Esophagus mucosa (tissue), 1 donor: ENCODE measurements around the gene IP6K1. TPM values are rescaled to one million over a fixed set of nuclear protein-coding genes. Genes with fewer than 3 reads are reported as not detected.
"Not testable (repeated sequence)": the region's sequence is repeated elsewhere in the genome, so short reads cannot be mapped to it uniquely, and the experiment has no call there.

Source experiments
- ATAC-seq: fragments of 200-7000 bp; cut with Tn5 transposase; one replicate; pipeline ENCODE4 v1.9.1; 2020
- total RNA-seq: library from RNA; stranded (reverse); gene quantifications from one replicate; pipeline ENCODE4 v1.2.4, GENCODE V29; 2023
- donor health status: DM: yes; HTN: yes; CAD: no.

The IP6K1 gene
- total RNA-seq, 1 donor from 2014 or later: 19.9 TPM

GRCh38 chr3:49793486-49794085 lies 7.2 kb upstream of the IP6K1 start:
- no peak for ATAC-seq

GRCh38 chr3:49792371-49793150 lies 6.2 kb upstream of the IP6K1 start:
- no peak for ATAC-seq

DNA sequence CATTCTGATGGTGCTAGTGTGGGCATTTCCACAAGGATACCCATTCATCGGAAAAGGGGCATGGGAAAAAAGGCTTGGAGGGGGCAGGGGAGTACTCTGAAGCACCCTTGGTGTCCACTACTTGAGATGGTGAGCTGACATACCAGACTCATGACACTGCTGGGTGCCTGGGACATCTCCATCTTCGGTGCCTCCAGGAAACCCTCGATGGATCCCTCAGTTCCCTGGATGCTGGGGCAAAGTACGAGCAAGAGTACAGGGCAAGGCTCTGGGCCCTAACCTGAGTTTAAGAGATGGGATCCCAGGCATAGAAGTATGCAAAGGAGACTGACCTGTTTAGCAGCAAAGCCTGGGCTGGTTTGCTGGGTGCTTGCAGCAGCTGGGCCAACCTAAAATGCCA lies 5.2 kb upstream of the IP6K1 start:
- no peak for ATAC-seq

GRCh38 chr3:49790626-49791411 lies 4.5 kb upstream of the IP6K1 start:
- no peak for ATAC-seq

DNA sequence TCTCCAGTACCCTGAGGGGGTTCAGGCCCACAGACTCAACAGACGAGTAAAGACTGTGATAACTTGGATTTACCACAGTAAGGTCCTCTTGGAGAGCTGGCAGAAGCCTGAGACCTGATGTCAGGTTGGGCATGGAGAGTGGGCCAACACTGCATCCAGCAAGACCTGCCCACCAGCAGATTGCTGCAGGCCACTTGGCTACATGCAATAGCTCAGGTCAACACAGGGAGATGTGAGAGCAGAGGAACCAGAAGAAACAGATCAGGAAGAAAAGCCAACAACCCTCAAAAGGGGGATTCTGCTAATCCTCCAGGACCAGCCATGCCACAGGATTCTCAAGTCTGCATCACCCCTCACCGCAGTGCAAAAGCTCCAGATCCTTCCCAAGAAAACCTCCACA lies 1.7 kb upstream of the IP6K1 start:
- no peak for ATAC-seq

- ATAC-seq: no peak
Measured at GRCh38 chr3:49787536-49787935, 1.2 kb upstream of the IP6K1 start.

GRCh38 chr3:49787182-49787464 lies 781 bp upstream of the IP6K1 start:
- ATAC-seq: peak; percentile 74

- peak; percentile 53 for ATAC-seq
Measured at GRCh38 chr3:49785565-49786356, 581 bp downstream of the IP6K1 start.

DNA sequence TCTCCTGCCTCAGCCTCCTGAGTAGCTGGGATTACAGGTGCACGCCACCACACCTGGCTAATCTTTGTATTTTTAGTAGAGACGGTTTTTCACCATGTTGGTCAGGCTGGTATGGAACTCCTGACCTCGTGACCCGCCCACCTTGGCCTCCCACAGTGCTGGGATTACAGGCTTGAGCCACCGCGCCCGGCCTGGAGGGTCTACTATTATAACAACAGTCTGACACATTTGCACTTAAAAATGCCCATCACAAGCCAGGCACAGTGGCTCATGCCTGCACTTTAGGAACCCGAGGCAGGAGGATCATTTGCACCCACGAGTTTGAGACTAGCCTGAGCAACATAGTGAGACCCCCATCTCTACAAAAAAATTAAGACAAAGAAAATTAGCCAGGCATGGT lies 4.1 kb downstream of the IP6K1 start:
- ATAC-seq: not testable (repeated sequence)

- no peak for ATAC-seq
Measured at GRCh38 chr3:49781415-49782199, 4.7 kb downstream of the IP6K1 start.

DNA sequence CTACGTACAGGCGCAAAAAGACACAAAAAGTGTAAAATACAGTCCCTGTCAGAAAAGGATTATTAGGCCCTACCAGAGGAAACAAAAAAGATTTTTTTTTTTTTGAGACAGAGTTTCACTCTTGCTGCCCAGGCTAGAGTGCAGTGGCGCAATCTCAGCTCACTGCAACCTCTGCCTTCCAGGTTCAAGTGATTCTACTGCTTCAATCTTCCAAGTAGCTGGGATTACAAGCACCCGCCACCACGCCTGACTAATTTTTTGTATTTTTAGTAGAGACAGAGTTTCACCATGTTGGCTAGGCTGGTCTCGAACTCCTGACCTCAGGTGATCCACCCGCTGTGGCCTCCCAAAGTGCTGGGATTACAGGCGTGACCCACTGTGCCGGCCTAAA lies 5.4 kb downstream of the IP6K1 start:
- ATAC-seq: not testable (repeated sequence)

- no peak for ATAC-seq
Measured at GRCh38 chr3:49780080-49780974, 6.0 kb downstream of the IP6K1 start.

- no peak for ATAC-seq
Measured at GRCh38 chr3:49779358-49780079, 6.8 kb downstream of the IP6K1 start.

GRCh38 chr3:49776101-49776500 lies 10.2 kb downstream of the IP6K1 start:
- ATAC-seq: not testable (repeated sequence)

DNA sequence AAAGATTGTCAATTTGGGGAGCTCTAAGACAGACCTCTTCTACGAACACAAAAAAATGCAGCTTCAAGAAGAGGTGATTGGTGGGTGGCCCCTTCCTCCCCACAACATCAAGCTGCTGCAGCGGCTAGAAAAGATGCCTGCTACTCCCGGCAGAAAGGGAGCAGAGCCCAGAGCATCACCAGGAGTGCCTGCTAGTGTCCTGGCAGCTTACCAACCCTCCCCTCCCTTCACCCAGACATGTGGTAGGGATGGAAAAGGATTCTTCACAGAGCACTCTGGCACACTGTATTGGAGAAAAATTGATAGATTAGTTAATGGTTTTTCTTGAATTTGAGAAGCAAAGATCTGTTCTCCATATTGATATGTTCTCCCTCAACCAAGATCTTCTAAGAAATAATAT lies 10.8 kb downstream of the IP6K1 start:
- ATAC-seq: no peak

DNA sequence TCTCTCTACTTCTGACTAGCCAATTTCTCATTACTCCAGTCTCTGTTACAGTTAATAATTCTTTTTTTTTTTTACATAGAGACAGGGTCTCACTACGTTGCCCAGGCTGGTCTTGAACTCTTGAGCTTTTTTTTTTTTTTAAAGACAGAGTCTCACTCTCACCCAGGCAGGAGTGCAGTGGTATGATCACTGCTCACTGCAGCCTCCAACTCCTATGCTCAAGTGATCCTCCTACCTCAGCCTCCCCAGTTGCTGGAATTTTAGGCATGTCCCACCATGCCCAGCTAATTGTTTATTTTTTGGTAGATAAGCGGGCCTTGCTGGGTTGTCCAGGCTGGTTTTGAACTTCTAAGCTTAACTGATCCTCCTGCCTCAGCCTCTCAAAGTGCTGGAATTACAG lies 13.6 kb downstream of the IP6K1 start:
- ATAC-seq: no peak

- no peak for ATAC-seq
Measured at GRCh38 chr3:49771340-49771938, 14.9 kb downstream of the IP6K1 start.

DNA sequence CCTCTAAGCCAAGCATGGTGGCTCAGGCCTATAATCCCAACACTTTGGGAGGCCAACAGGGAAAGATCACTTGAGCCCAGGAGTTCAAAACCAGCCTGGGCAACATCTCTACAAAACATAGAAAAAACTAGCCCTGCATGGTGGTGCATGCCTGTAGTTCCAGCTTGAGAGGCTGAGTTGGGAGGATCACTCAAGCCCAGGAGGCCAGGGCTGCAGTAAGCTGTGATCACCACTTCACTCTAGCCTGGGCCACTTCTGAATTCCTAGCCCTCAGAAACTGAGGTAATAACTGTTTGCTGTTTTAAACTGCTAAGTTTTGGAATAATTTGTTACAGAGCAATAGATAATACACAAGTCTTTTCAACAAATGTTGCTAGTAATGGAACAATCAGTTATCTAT lies 16.4 kb downstream of the IP6K1 start:
- no peak for ATAC-seq

- no peak for ATAC-seq
Measured at GRCh38 chr3:49769286-49769915, 16.9 kb downstream of the IP6K1 start.
